Astrocyte of the spinal cord (primary cell): Measurements from ENCODE around the gene CDH10.

Experiments
- DNase-seq: peaks from one replicate; pipeline ENCODE4 v3.0.0; 2011; ENCODE audit warnings: low read depth, low spot score
- H3K4me3 ChIP-seq: 2 replicates; pipeline ENCODE4 v1.5.1; 2011; ENCODE audit warnings: low read depth, mild to moderate bottlenecking, low read length, moderate library complexity
- in situ Hi-C: cut with HindIII; loops from 2 replicates; pipeline ENCODE4 v1.10.0; 2017; ENCODE audit warnings: low sequenced_read_pairs
- TF ChIP-seq, protein P1 (sequence below): IDR thresholded peaks from 2 replicates; pipeline ENCODE4 v1.5.1; 2012; ENCODE audit warnings: low read depth, mild to moderate bottlenecking, low read length, inconsistent platforms

The CDH10 gene

DNA sequence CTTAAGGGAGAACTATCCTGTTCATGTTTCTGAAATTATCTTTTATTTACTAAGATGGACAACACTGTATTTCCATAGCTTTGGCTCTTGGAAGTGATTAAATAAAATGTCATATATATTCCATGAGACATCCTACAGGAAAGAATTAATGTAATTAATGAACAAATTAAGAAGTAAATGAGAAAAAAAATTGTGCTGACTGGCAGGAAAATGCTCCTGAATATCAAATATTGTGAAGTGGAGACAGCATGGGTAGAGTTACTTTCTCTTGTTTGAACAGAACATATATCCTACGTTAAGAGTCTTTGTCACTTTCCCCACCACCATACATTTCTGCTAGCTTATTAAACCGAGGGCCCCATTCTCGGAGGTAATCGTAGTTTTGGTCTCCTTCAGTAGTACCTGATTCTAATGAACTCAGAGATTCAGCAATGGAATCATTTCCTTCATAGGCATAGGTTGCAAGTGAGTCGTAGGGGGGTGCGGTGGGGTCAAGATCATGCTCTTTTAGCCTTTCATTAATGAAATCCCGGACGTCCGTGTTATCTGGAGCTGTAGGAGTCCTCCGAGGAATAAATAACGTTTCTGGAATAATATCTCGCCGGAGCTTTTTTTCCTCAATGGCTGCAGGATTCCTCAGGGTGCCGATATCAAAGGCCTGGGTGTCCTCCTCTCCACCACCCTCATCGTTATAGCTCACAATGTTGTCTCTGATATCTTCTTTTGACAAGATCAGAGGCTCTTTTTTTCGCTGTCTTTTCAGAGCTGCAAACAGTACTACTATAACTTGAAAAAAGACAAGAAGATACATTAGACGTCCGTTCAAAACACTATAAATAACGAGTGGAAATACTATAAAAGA, 157.2 kb downstream of the CDH10 start:
- no peak for DNase-seq
- H3K4me3 ChIP-seq, result no peak overlapping the region
- TF ChIP-seq, protein P1, sequence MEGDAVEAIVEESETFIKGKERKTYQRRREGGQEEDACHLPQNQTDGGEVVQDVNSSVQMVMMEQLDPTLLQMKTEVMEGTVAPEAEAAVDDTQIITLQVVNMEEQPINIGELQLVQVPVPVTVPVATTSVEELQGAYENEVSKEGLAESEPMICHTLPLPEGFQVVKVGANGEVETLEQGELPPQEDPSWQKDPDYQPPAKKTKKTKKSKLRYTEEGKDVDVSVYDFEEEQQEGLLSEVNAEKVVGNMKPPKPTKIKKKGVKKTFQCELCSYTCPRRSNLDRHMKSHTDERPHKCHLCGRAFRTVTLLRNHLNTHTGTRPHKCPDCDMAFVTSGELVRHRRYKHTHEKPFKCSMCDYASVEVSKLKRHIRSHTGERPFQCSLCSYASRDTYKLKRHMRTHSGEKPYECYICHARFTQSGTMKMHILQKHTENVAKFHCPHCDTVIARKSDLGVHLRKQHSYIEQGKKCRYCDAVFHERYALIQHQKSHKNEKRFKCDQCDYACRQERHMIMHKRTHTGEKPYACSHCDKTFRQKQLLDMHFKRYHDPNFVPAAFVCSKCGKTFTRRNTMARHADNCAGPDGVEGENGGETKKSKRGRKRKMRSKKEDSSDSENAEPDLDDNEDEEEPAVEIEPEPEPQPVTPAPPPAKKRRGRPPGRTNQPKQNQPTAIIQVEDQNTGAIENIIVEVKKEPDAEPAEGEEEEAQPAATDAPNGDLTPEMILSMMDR, result no peak
- in situ Hi-C loops, result no loop called here

DNA sequence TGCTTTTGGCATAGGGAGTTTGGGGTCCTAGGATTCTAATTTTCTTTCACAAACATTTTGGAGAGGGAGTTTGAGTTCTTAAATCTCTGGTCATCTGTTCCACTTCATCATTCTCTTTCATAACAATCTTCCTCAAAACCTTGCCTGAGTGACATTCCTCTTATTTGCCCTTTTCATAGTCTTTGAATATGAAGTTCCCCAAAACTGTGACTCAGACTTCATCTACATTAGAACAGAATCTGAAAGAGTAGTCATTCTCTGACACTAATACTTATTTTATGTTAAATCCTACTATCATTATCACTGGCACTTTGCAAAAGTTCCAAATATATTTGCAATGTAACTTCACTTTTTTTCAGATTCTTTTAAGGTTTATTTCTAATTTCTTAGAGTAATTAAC, 163.8 kb downstream of the CDH10 start:
- no peak for DNase-seq
- in situ Hi-C loops, result no loop called here
- TF ChIP-seq, protein P1, result no peak
- no peak overlapping the region for H3K4me3 ChIP-seq

DNA sequence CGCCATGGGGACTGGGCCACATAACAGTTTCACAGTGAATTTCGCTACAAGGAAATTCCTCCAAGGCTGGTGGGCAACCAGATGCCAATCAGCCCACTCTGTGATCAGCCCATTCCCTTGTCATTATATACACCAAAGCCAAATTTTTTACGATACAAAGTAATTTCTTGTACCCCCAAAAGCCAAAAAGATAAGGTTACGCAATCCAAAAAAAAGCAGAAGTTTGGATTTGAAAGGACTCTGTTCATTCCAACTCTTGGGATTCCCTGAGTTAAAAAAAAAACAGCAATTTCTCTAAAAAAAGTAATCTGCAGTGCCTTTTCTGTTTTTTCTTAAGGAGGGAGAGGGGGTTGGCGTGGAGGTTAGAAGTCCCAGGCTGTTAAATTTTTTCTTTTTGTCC, 166.8 kb downstream of the CDH10 start:
- H3K4me3 ChIP-seq, result no peak overlapping the region
- DNase-seq, result no peak
- in situ Hi-C loops, result no loop called here
- TF ChIP-seq, protein P1, result no peak

DNA sequence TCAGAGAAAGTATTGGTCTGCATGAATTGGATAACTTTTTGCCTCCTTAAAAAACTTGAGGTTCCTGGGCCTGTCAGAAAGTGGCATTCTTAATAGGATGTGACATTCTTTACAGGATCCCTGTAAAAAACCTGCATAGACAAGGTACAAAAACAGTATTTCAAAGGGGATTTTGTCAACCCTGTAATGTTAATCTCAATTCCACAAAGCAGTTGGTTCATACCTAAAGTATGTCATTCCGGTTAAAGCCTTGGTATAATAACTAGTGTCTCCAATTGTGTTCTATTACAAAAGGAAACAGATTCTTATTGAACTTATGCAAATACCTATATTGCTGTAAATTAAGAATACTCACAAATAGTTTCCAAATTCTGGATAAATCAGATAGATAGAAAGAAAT, 169.7 kb downstream of the CDH10 start:
- DNase-seq, result no peak
- TF ChIP-seq, protein P1, result no peak
- in situ Hi-C loops, result no loop called here
- H3K4me3 ChIP-seq, result no peak overlapping the region

DNA sequence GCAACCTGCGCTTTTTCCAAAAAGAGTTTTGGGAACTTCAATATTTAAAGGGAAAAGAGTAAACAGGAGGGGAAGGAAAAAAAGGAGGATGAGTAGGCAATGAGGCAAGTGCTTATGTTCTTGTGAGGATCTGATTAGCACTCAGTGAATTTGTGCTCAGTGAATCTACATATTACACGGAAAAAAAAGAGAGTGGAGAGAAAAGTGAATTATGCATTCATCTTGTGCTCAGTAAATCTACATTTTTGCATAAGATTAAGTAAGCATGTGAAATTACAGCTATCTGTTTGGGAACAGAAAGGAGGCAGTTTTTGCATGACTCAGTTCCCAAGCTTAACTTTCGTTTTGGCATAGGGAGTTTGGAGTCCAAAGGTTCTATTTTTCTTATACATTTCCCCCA, 170.1 kb downstream of the CDH10 start:
- no peak overlapping the region for H3K4me3 ChIP-seq
- no peak for DNase-seq
- in situ Hi-C loops, result no loop called here
- TF ChIP-seq, protein P1, result no peak

DNA sequence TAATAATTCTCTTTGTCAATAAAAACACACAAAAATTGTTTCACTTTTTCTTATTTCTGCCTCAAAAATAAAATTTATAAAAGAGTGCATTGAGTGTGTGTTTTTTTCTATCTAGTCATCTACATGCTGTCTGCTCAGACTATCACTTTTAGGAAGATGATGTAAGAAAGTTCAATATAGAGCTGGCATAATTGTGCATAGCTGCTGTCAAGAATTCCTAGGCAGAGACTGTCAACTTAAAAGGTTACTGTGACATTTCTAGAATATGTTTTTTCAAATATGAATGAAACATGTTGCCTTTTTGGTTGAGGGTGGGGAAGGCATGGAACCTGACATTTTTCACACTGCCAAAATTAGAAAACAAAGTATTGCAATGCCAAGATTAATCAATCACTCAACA, 172.3 kb downstream of the CDH10 start:
- no peak overlapping the region for H3K4me3 ChIP-seq
- DNase-seq, result no peak
- TF ChIP-seq, protein P1, result no peak
- in situ Hi-C loops, result no loop called here
